ENCODE results near the gene OR4C45. TPM values are rescaled to one million over a fixed set of nuclear protein-coding genes. Genes with fewer than 3 reads are reported as not detected.
"Not testable (repeated sequence)": the region's sequence is repeated elsewhere in the genome, so short reads cannot be mapped to it uniquely, and the experiment has no call there.

OR4C45 gene
- polyA plus RNA-seq, 2 of the 4 experiments (the other 2 are of a cell fraction): not detected

DNA sequence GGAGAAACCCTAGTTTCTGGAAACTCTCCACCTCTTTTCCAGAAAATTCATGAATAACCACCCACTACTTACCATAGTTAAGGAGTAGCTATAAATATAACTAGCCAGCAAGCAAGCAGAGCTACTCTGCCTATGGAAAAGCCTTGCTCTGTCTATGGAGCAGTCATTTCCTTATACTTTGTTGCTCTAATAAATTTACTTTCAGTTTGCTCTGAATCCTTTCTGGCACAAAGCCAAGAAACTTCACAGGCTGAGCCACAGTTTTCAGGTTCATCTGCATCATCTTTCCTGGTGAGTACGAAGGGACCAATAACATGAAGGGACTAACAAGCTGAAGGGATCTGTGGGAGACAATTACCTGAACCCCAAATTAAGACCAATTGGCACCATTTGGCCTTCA, 4.6 kb downstream of the OR4C45 start:
- ChIA-PET POLR2A (no interaction called here), CTCF (no interaction called here)
- no peak overlapping the region for H3K27ac ChIP-seq
- H3K4me2 ChIP-seq: no peak overlapping the region
- H3K4me3 ChIP-seq: no peak overlapping the region
- DNase-seq (ENCODE audit: low read depth in 1 of 2, low spot score in 1 of 2) (no peak), ATAC-seq (no peak), FAIRE-seq (no peak)
- no peaks in the 10 kb centered on the region for H3K9me3 ChIP-seq
- TF ChIP-seq CEBPB (IDR thresholded peaks at IDR 0.05) (no peak), HOXB13 (CRISPR knock-in tag; IDR thresholded peaks at IDR 0.05; ENCODE audit: low read depth) (no peak), SREBF2 (IDR thresholded peaks at IDR 0.05) (no peak)
- TF ChIP-seq, protein P1, sequence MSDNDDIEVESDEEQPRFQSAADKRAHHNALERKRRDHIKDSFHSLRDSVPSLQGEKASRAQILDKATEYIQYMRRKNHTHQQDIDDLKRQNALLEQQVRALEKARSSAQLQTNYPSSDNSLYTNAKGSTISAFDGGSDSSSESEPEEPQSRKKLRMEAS (IDR thresholded peaks at IDR 0.05): no peak
- TF ChIP-seq, protein P2, sequence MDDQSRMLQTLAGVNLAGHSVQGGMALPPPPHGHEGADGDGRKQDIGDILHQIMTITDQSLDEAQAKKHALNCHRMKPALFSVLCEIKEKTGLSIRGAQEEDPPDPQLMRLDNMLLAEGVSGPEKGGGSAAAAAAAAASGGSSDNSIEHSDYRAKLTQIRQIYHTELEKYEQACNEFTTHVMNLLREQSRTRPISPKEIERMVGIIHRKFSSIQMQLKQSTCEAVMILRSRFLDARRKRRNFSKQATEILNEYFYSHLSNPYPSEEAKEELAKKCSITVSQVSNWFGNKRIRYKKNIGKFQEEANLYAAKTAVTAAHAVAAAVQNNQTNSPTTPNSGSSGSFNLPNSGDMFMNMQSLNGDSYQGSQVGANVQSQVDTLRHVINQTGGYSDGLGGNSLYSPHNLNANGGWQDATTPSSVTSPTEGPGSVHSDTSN (IDR thresholded peaks at IDR 0.05): no peak
- no peaks in the 10 kb centered on the region for H3K4me1 ChIP-seq
- WGBS (ENCODE audit: missing lambda C conversion rate): 17% methylated on average over 1 of the region's 1 CpG

DNA sequence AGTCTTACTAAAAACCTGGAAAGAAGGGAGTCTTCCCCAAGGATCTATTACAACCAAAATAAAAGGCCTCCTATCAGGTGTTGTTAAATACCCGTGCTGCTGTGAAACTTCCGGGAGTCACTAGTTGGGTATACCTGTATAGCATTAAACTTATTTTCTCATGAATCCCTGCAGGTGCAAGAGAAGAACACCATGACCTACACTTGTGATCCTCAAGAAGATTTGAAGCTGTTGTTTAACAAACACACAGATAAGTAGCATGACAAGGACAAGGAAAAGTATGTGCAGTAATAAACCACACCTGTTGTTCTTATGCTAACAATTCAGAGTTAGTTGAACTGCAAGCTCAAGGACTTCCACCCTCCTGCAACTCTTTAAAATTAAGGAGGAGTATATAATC, 12.0 kb downstream of the OR4C45 start:
- Histone ChIP-seq H3K27ac (no peak overlapping the region), H3K4me2 (no peak overlapping the region), H3K9me3 (no peaks in the 10 kb centered on the region), H3K4me1 (no peaks in the 10 kb centered on the region), H3K4me3 (no peak overlapping the region)
- TF ChIP-seq CHD2 (IDR thresholded peaks at IDR 0.05; ENCODE audit: low read length, partially characterized antibody) (no peak), RCOR1 (IDR thresholded peaks at IDR 0.05; ENCODE audit: low read depth, low read length) (no peak), ZFP36 (IDR thresholded peaks at IDR 0.05; ENCODE audit: borderline replicate concordance, partially characterized antibody) (no peak), CBX8 (IDR thresholded peaks at IDR 0.05) (no peak), RNF2 (IDR thresholded peaks at IDR 0.05; ENCODE audit: borderline replicate concordance, low read depth) (no peak), POLR2A (IDR thresholded peaks at IDR 0.05; ENCODE audit: low read length) (no peak)
- TF ChIP-seq, protein P3, sequence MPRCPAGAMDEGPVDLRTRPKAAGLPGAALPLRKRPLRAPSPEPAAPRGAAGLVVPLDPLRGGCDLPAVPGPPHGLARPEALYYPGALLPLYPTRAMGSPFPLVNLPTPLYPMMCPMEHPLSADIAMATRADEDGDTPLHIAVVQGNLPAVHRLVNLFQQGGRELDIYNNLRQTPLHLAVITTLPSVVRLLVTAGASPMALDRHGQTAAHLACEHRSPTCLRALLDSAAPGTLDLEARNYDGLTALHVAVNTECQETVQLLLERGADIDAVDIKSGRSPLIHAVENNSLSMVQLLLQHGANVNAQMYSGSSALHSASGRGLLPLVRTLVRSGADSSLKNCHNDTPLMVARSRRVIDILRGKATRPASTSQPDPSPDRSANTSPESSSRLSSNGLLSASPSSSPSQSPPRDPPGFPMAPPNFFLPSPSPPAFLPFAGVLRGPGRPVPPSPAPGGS (IDR thresholded peaks at IDR 0.05): no peak
- TF ChIP-seq, protein P4, sequence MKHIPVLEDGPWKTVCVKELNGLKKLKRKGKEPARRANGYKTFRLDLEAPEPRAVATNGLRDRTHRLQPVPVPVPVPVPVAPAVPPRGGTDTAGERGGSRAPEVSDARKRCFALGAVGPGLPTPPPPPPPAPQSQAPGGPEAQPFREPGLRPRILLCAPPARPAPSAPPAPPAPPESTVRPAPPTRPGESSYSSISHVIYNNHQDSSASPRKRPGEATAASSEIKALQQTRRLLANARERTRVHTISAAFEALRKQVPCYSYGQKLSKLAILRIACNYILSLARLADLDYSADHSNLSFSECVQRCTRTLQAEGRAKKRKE (CRISPR knock-in tag; IDR thresholded peaks at IDR 0.05; ENCODE audit: low read depth): no peak
- no peak for FAIRE-seq
- POLR2A ChIA-PET: no interaction called here
- ATAC-seq: no peak
- CTCF ChIA-PET: no interaction called here
- DNase-seq (ENCODE audit: low read depth in 1 of 2, low spot score in 1 of 2): no peak
- 0% methylated on average over 2 of the region's 2 CpGs for WGBS (ENCODE audit: missing lambda C conversion rate)

DNA sequence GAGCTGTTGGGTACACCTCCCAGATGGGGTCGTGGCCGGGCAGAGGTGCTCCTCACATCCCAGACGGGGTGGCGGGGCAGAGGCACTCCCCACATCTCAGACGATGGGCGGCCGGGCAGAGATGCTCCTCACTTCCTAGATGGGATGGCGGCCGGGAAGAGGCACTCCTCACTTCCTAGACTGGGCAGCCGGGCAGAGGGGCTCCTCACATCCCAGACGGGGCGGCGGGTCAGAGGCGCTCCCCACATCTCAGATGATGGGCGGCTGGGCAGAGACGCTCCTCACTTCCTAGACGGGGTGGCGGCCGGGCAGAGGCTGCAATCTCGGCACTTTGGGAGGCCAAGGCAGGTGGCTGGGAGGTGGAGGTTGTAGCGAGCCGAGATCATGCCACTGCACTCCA, 30.4 kb downstream of the OR4C45 start:
- H3K4me3 ChIP-seq; H3K4me2 ChIP-seq; H3K4me1 ChIP-seq; FAIRE-seq; DNase-seq (ENCODE audit: low read depth in 1 of 2, low spot score in 1 of 2); H3K27ac ChIP-seq; H3K9me3 ChIP-seq; ATAC-seq; POLR2A ChIA-PET; CTCF ChIA-PET: not testable (repeated sequence)
- 40% methylated on average over 4 of the region's 22 CpGs for WGBS (ENCODE audit: missing lambda C conversion rate)

DNA sequence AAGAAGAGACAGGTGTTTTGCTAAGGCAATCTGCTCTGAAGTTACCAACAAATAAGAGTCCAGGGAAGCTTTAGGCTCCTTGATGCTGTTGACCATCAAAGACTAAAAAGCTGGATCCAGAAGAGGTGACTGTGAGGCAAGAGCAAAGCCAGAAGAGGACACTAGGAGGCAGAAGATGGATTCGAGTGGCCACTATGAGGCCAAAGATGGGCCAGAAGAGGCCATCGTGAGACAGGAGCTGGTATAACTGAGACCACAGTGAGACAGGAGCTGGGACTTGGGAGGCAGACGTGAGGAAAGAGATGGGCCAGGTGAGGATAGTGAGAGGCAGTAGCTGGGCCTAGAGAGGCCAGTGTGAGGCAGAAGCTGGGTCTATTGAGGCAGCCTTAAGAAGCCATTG, 37.7 kb downstream of the OR4C45 start:
- TF ChIP-seq CHD2 (IDR thresholded peaks at IDR 0.05; ENCODE audit: low read length, partially characterized antibody): no peak
- no peak for TF ChIP-seq CBX8 (IDR thresholded peaks at IDR 0.05)
- TF ChIP-seq, protein P5, sequence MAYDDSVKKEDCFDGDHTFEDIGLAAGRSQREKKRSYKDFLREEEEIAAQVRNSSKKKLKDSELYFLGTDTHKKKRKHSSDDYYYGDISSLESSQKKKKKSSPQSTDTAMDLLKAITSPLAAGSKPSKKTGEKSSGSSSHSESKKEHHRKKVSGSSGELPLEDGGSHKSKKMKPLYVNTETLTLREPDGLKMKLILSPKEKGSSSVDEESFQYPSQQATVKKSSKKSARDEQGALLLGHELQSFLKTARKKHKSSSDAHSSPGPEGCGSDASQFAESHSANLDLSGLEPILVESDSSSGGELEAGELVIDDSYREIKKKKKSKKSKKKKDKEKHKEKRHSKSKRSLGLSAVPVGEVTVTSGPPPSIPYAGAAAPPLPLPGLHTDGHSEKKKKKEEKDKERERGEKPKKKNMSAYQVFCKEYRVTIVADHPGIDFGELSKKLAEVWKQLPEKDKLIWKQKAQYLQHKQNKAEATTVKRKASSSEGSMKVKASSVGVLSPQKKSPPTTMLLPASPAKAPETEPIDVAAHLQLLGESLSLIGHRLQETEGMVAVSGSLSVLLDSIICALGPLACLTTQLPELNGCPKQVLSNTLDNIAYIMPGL (CRISPR knock-in tag; IDR thresholded peaks at IDR 0.05; ENCODE audit: borderline replicate concordance): no peak
- TF ChIP-seq HOXA7 (CRISPR knock-in tag; IDR thresholded peaks at IDR 0.05): no peak
- TF ChIP-seq TP53 (CRISPR knock-in tag; IDR thresholded peaks at IDR 0.05): no peak
- no peak for TF ChIP-seq POLR2AphosphoS2 (conservative IDR thresholded peaks at IDR 0.05; ENCODE audit: low read length)
- TF ChIP-seq ZC3H11A (IDR thresholded peaks at IDR 0.05): no peak
- no peak for TF ChIP-seq EHF (CRISPR knock-in tag; IDR thresholded peaks at IDR 0.05)
- TF ChIP-seq RNF2 (IDR thresholded peaks at IDR 0.05; ENCODE audit: borderline replicate concordance, low read depth): no peak
- no peak for TF ChIP-seq FOXS1 (CRISPR knock-in tag; IDR thresholded peaks at IDR 0.05)
- Histone ChIP-seq H3K4me1 (no peaks in the 10 kb centered on the region), H3K4me2 (no peak overlapping the region), H3K9me3 (no peaks in the 10 kb centered on the region), H3K4me3 (no peak overlapping the region), H3K27ac (no peak overlapping the region)
- ATAC-seq (no peak), FAIRE-seq (no peak), DNase-seq (ENCODE audit: low read depth in 1 of 2, low spot score in 1 of 2) (no peak)
- ChIA-PET CTCF (no interaction called here), POLR2A (no interaction called here)
- 4% methylated on average over 3 of the region's 3 CpGs for WGBS (ENCODE audit: missing lambda C conversion rate)
